ENCODE results near the gene HSPD1. TPM values are rescaled to one million over a fixed set of nuclear protein-coding genes. Genes with fewer than 3 reads are reported as not detected.

The HSPD1 gene
- total RNA-seq, 4 donors from 2014 or later: 120 to 145 (median 144) TPM

DNA sequence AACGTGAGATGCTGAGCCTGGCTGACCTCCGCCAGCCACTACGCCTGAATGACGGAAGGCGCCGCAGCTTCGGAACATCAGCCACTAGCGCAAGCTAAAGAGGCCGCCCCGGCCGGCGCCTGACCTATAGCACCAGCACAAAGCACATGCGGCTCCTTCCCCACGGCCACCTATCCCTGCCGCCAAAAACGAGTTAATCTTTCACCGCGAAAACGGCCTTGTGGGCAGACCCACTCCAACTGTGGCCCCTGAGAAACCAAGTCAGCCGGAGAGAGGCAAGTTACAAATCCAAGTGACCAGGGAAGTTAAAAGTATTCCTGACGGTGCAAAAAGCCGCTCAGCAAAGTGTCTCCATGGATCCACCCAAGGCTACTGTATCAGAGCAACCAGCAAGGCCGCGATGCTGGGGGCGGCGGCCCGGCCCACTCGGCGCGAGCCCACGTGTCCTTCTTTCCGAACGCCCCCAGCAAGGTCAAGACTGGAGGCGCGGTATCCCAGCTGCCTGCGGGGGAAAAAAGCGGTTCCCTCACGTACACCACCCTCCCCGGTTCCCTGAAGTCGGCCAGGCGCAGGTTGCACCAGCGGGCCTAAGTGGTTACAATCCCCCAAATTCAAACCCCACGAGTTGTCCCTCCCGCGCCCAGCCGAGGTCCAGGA is 575 bp downstream of the HSPD1 start:
- H3K36me3 ChIP-seq: peaks cover 0 to 48% of the 10 kb centered on the region in 2 donors
- TF ChIP-seq, protein P1, sequence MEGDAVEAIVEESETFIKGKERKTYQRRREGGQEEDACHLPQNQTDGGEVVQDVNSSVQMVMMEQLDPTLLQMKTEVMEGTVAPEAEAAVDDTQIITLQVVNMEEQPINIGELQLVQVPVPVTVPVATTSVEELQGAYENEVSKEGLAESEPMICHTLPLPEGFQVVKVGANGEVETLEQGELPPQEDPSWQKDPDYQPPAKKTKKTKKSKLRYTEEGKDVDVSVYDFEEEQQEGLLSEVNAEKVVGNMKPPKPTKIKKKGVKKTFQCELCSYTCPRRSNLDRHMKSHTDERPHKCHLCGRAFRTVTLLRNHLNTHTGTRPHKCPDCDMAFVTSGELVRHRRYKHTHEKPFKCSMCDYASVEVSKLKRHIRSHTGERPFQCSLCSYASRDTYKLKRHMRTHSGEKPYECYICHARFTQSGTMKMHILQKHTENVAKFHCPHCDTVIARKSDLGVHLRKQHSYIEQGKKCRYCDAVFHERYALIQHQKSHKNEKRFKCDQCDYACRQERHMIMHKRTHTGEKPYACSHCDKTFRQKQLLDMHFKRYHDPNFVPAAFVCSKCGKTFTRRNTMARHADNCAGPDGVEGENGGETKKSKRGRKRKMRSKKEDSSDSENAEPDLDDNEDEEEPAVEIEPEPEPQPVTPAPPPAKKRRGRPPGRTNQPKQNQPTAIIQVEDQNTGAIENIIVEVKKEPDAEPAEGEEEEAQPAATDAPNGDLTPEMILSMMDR (IDR thresholded peaks at IDR 0.05): no peak
- TF ChIP-seq EP300 (IDR thresholded peaks at IDR 0.05): no peak
- TF ChIP-seq POLR2A (IDR thresholded peaks at IDR 0.05): no peak
- TF ChIP-seq POLR2AphosphoS5 (IDR thresholded peaks at IDR 0.05): no peak
- peak overlapping the region; percentile 94 to 100 (median 96) for H3K27ac ChIP-seq
- H3K9me3 ChIP-seq: no peaks in the 10 kb centered on the region
- ATAC-seq: no peak
- peaks cover 12 to 59% (median 21%) of the 10 kb centered on the region in 3 donors for H3K4me1 ChIP-seq
- H3K4me3 ChIP-seq: peak overlapping the region; percentile 76 to 81
- no peaks in the 10 kb centered on the region for H3K27me3 ChIP-seq
- WGBS, 2 donors (ENCODE audit: low coverage in 1 of 2): 0% methylated on average over 3 of the region's 46 CpGs

DNA sequence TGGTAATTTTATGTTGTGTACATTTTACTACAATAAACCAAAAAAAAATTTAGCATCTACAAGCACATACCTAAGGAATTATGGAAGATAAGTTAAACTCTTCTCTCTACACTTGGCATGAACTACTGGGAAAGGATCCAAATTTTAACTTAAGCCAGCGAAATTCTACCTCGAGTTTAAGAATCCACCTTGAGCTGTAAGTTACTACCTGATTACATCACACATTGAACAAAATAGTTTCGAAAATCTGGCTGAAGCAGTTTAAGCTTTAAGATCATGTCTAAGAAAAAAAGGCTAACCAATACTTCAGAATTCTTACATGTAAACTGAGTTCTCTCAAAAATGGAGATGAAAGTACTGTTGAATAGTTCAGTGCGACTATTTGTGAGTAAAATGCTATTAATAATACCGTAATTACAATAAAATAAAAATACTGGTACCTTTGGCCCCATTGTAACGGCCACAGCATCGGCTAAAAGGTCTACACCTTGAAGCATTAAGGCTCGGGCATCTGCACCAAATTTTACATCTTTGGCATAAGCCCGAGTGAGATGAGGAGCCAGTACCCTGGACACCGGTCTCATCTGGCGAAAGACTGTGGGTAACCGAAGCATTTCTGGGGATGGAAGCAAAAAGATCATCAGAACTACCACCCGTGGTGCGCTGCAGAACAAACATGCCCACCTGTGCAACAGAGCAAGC is 1.3 kb downstream of the HSPD1 start:
- Histone ChIP-seq H3K27ac (peak overlapping the region; percentile 94 to 100 (median 96)), H3K4me3 (peak overlapping the region; percentile 76 to 81), H3K4me1 (peaks cover 12 to 59% (median 21%) of the 10 kb centered on the region in 3 donors), H3K36me3 (peaks cover 0 to 48% of the 10 kb centered on the region in 2 donors), H3K9me3 (no peaks in the 10 kb centered on the region), H3K27me3 (no peaks in the 10 kb centered on the region)
- no peak for TF ChIP-seq POLR2AphosphoS5 (IDR thresholded peaks at IDR 0.05)
- TF ChIP-seq, protein P1 (IDR thresholded peaks at IDR 0.05): no peak
- no peak for TF ChIP-seq POLR2A (IDR thresholded peaks at IDR 0.05)
- TF ChIP-seq EP300 (IDR thresholded peaks at IDR 0.05): no peak
- no peak for ATAC-seq
- WGBS, 2 donors (ENCODE audit: low coverage in 1 of 2): 9 to 11% methylated on average over 6 to 14 of the region's 14 CpGs

DNA sequence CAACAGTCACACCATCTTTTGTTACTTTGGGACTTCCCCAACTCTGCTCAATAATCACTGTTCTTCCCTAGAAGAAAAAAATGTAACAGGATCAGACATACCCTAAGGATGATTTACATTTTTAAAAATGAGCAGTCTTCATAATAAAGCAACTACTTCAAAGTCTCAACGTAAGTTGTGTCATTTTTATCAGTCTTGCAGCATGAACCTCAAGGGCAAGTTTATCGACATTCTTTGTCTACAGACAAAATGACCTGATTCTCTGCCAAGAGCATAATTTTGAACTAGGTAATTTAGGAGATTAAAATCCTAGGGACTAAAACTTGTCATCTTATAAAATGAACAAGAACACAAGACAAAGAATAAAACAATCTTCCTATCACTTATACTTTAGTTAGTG is 2.3 kb downstream of the HSPD1 start:
- Histone ChIP-seq H3K27me3 (no peaks in the 10 kb centered on the region), H3K4me3 (no peak overlapping the region), H3K36me3 (peaks cover 6 to 52% of the 10 kb centered on the region in 2 donors), H3K27ac (peak overlapping the region in 1 of 4 donors; percentile 96), H3K4me1 (peaks cover 12 to 53% (median 21%) of the 10 kb centered on the region in 3 donors), H3K9me3 (no peaks in the 10 kb centered on the region)
- TF ChIP-seq POLR2AphosphoS5 (IDR thresholded peaks at IDR 0.05) (no peak), POLR2A (IDR thresholded peaks at IDR 0.05) (no peak), EP300 (IDR thresholded peaks at IDR 0.05) (no peak)
- TF ChIP-seq, protein P1 (IDR thresholded peaks at IDR 0.05): no peak
- ATAC-seq: no peak
- 35% methylated on average over 2 of the region's 2 CpGs for WGBS, 2 donors (ENCODE audit: low coverage in 1 of 2)

DNA sequence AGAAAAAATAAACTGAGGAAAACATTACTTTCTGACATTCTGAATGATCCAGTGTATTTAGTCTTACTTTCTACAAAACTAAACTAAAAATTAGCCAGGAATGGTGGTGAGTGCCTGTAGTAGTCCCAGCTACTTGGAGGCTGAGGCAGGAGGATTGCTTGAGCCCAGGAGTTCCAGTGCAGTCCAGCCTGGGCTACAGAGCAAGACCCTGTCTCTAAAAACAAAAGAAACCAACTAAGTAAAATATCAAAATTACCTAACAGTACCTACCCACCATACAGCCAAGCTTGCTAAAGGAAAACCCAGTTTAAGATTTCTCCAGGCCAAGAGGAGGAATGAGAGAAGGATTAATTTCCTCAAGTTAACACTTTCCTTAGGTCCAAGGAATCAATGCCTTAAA is 2.9 kb downstream of the HSPD1 start:
- Histone ChIP-seq H3K36me3 (peaks cover 6 to 54% of the 10 kb centered on the region in 2 donors), H3K4me3 (no peak overlapping the region)

More for the DNA sequence above, 2.9 kb downstream of the HSPD1 start:
- H3K4me1 ChIP-seq: peaks cover 11 to 46% (median 21%) of the 10 kb centered on the region in 3 donors
- no peaks in the 10 kb centered on the region for H3K27me3 ChIP-seq
- ATAC-seq: no peak
- H3K9me3 ChIP-seq: no peaks in the 10 kb centered on the region
- TF ChIP-seq EP300 (IDR thresholded peaks at IDR 0.05) (no peak), POLR2A (IDR thresholded peaks at IDR 0.05) (no peak)
- TF ChIP-seq, protein P1 (IDR thresholded peaks at IDR 0.05): no peak
- peak overlapping the region in 1 of 4 donors; percentile 4 for H3K27ac ChIP-seq

All from gastroesophageal sphincter (tissue), 4 donors.